GM12891 (cell line): ENCODE data around the gene MYH9.

Experiments used
- POLR2A ChIP-seq: IDR thresholded peaks from 2 replicates; pipeline ENCODE4 v1.6.1; 2011; ENCODE audit warnings: low read depth, low read length, control low read depth
- POLR2AphosphoS5 ChIP-seq: IDR thresholded peaks from 2 replicates; pipeline ENCODE4 v1.6.1; 2011; ENCODE audit warnings: low read depth, low read length, control low read depth
- TAF1 ChIP-seq: IDR thresholded peaks from 2 replicates; pipeline ENCODE4 v1.6.1; 2011; ENCODE audit warnings: low read depth, low read length, control low read depth

- TF ChIP-seq POLR2A: no peak
- no peak for TF ChIP-seq POLR2AphosphoS5
- TF ChIP-seq TAF1: no peak
Observed at GRCh38 chr22:36305813-36306212, 82.0 kb downstream of the MYH9 start.
